T-helper 1 cell treated with Interleukin-12 subunit alpha and Interleukin-12 subunit beta and Interleukin-4 antibody, amounts not matched to agents 30 μg/mL and 1 μg/mL, for 36 hours (primary cell): ENCODE results near the gene RELT.

ENCODE experiments used
- H3K27ac Mint-ChIP-seq: one replicate; pipeline ENCODE4 v1.8.0; 2021; ENCODE audit warnings: mild to moderate bottlenecking, mixed read lengths
- H3K27me3 Mint-ChIP-seq: one replicate; pipeline ENCODE4 v1.8.0; 2021; ENCODE audit warnings: low read depth, mixed read lengths
- H3K36me3 Mint-ChIP-seq: one replicate; pipeline ENCODE4 v1.8.0; 2021; ENCODE audit warnings: low read depth, mixed read lengths
- H3K4me1 Mint-ChIP-seq: one replicate; pipeline ENCODE4 v1.8.0; 2021; ENCODE audit warnings: low read depth, mixed read lengths
- H3K4me3 Mint-ChIP-seq: one replicate; pipeline ENCODE4 v1.8.0; 2021; ENCODE audit warnings: mild to moderate bottlenecking, moderate library complexity, mixed read lengths
- H3K9me3 Mint-ChIP-seq: one replicate; pipeline ENCODE4 v1.8.0; 2021; ENCODE audit warnings: mixed read lengths

RELT gene

DNA sequence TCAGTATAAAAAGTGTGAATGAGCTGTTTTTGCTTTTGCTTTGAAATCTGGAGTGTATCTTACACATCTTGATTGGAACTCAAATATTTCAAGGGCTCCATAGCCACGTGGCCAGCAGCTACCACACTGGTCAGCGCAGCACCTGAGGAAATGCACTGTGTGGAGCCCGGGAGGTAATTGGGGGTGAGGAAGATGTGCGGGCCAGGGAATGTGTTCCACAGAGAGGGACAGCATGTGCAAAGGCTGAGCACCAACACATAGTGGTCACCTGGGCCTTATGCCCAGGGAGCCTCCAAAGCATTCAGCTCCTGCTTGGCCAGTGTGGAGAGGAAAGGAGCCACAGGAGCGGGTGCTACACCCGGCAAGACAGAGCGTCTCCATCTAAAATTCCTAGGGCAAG, 20.8 kb downstream of the RELT start:
- Mint-ChIP-seq H3K36me3 (peaks cover 17% of the 10 kb centered on the region), H3K9me3 (no peaks in the 10 kb centered on the region), H3K4me1 (peaks cover 4% of the 10 kb centered on the region), H3K27ac (no peak overlapping the region), H3K27me3 (no peaks in the 10 kb centered on the region), H3K4me3 (no peak overlapping the region)

DNA sequence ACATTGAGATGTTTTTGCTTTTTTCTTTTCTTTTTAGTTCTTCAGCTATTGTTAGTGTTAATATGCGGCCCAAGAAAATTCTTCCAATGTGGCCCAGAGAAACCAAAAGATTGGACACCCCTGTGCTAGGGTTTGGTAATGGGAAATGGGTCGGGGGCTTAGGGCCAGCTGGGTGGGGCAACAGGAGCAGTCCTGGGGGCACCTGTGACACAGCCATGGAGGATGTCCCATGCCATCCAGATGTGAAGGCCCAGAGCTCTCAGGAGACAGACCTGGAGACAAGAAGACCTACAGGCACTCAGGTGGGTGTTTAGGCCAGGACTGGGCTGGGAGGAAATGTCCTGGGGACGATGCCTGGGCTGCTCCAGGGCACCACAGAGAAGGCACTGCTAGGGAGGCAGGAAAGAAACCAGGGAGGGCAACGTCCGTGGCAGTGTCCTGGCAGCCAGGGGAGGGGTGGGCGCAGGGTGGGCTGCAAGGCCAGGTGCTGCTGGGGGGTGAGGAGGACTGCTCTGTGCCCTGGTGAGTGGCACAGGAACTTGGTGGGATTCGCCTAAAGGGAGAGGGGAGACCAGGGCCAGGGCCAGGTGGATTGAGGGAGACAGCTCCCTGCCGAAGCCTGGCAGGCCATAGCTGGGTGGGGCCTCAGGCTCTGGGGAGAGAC, 21.4 kb downstream of the RELT start:
- Mint-ChIP-seq H3K9me3 (no peaks in the 10 kb centered on the region), H3K36me3 (peaks cover 17% of the 10 kb centered on the region), H3K27me3 (no peaks in the 10 kb centered on the region), H3K4me1 (peaks cover 4% of the 10 kb centered on the region), H3K27ac (no peak overlapping the region), H3K4me3 (no peak overlapping the region)

DNA sequence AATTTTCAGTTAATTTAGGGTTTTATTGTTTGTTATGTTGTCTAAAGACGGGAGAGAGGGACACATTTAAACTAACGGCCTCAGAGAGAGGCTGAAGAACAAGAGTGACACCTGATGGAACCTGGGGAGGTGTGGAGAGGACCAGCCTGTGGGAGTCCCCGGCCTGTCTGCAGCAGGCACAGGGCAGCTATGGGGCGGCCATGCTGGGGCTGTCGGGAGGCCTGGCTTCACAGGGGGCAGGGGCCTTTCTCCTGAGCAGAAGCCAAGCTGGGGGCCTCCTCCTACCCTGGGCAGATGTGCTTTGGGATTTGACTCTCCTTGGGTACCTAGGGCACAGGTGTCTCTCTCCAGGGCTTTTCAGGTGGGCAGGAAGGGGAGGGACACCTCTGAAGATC, 21.9 kb downstream of the RELT start:
- Mint-ChIP-seq H3K9me3 (no peaks in the 10 kb centered on the region), H3K27me3 (no peaks in the 10 kb centered on the region), H3K27ac (no peak overlapping the region), H3K4me1 (peaks cover 4% of the 10 kb centered on the region), H3K36me3 (peaks cover 17% of the 10 kb centered on the region), H3K4me3 (no peak overlapping the region)

DNA sequence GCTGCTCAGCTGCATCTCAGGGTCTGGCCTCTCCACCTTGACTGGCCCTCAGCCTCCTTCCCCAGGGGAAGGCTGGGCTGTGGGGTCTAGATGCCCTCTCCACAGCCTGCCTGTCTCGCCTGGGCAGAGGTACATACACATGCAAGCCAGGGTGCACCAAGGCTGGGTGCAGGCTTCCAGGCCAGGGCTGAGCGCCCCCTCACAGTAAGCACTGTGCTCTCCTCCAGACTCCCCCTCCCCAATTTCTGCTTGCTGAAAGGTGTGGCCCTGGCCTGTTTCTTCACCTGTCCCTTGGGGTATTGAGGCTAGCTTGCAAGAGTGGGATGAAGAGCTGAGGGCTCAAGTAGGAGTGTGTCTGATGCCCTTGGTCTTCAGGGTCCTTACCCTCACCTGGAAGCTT, 22.5 kb downstream of the RELT start:
- peaks cover 4% of the 10 kb centered on the region for H3K4me1 Mint-ChIP-seq
- no peaks in the 10 kb centered on the region for H3K9me3 Mint-ChIP-seq
- peaks cover 14% of the 10 kb centered on the region for H3K36me3 Mint-ChIP-seq
- H3K27me3 Mint-ChIP-seq = no peaks in the 10 kb centered on the region
- no peak overlapping the region for H3K4me3 Mint-ChIP-seq
- no peak overlapping the region for H3K27ac Mint-ChIP-seq

DNA sequence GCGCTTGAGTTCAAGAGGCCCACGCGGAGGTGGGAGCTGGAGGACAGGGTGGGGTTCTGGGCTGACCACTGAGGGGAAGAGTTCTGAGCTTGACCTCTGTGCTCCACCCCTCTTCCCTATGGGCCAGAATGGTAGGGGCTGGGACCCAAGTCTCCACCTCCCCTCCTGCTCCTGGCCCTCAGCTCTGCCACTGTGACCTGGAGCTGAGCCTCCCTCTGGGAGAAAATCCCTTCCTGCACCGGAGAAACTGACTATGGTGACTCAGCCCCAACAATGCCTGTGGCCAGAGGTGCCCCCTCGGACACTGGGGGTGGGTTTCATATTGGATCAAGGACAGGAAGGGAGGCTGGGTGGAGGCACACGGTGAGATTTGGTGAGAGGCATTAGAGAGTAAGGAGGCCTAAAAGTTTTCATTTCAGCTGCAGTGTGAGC, 23.0 kb downstream of the RELT start:
- no peak overlapping the region for H3K27ac Mint-ChIP-seq
- peaks cover 14% of the 10 kb centered on the region for H3K36me3 Mint-ChIP-seq
- H3K27me3 Mint-ChIP-seq = no peaks in the 10 kb centered on the region
- H3K4me1 Mint-ChIP-seq = peaks cover 4% of the 10 kb centered on the region
- H3K4me3 Mint-ChIP-seq = no peak overlapping the region
- H3K9me3 Mint-ChIP-seq = no peaks in the 10 kb centered on the region

DNA sequence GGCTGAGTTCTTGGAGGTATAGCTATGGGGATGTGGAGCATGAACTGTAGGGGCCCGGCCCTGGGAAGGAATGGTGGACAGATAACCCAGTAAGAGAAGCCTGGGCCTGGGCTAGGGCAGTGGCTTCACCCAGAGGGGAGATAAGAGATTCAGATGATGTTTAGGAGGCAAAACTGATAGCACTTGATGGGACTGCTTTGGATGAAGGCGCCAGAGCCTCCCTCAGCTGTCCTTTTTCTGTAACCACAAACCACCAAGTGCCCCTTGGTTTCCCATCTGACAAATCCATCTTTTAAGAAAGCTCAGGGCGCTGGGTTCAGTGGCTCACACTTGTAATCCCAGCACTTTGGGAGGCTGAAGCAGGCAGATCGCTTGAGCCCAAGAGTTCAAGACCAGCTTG, 23.4 kb downstream of the RELT start:
- Mint-ChIP-seq H3K27me3 (no peaks in the 10 kb centered on the region), H3K4me1 (peaks cover 4% of the 10 kb centered on the region), H3K27ac (no peak overlapping the region), H3K4me3 (no peak overlapping the region), H3K36me3 (peaks cover 14% of the 10 kb centered on the region), H3K9me3 (no peaks in the 10 kb centered on the region)

DNA sequence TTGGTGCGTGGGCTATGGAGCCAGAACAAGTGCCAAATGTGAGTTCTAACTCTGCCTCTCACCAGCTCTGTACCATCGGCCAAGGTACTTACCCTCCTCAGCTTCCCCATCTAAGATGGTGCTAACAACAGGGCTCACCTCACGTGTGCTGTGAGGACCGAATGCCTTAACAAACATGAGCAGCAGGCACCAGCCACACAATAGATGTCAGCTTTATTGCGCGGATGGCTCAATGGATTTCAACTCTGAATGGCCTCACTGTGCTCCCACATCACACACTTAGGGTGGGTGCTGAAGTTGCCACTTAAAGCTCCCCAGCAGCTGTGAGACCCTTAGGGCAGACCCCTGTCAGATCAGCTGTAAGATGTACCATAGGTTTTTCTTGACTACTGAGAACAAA, 24.1 kb downstream of the RELT start:
- Mint-ChIP-seq H3K4me3 (no peak overlapping the region), H3K4me1 (peaks cover 4% of the 10 kb centered on the region), H3K27ac (peak overlapping the region; percentile 39), H3K27me3 (no peaks in the 10 kb centered on the region), H3K36me3 (peaks cover 14% of the 10 kb centered on the region), H3K9me3 (no peaks in the 10 kb centered on the region)

DNA sequence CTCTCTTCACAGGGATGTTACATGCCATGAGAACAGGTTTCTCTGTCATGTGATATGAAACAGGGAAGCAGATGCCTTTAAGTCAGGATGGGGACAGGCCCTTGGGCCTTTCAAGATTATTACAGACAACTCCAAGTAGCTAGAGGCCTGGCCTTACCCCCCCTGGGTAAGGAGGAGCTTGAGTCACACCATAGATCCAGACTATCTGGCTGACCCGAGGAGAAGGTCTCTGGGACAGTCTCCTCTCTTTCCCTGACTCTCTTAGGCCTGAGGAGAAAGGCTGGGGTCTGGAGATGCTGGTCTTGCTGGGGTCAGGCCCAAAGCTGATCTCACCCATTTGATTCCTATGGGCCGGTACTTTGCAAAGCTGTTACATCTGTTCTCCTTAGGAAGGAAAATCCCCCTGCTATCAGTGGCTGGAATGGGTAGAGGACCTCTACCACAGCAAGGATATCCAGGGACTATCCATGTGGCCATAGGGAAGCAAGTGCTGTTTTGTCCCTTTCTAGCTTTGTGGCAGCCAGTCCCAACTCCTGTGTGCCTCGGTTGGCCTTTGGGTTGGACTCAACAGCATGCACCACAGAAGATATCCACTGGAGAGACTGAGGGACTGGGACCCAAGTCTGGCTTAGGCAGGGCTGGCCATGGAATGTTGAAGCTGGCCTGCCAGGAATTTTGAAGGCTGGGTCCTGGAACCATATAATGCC, 25.2 kb downstream of the RELT start:
- Mint-ChIP-seq H3K27me3 (no peaks in the 10 kb centered on the region), H3K9me3 (no peaks in the 10 kb centered on the region), H3K4me1 (peaks cover 4% of the 10 kb centered on the region), H3K4me3 (no peak overlapping the region), H3K36me3 (peaks cover 14% of the 10 kb centered on the region), H3K27ac (no peak overlapping the region)

DNA sequence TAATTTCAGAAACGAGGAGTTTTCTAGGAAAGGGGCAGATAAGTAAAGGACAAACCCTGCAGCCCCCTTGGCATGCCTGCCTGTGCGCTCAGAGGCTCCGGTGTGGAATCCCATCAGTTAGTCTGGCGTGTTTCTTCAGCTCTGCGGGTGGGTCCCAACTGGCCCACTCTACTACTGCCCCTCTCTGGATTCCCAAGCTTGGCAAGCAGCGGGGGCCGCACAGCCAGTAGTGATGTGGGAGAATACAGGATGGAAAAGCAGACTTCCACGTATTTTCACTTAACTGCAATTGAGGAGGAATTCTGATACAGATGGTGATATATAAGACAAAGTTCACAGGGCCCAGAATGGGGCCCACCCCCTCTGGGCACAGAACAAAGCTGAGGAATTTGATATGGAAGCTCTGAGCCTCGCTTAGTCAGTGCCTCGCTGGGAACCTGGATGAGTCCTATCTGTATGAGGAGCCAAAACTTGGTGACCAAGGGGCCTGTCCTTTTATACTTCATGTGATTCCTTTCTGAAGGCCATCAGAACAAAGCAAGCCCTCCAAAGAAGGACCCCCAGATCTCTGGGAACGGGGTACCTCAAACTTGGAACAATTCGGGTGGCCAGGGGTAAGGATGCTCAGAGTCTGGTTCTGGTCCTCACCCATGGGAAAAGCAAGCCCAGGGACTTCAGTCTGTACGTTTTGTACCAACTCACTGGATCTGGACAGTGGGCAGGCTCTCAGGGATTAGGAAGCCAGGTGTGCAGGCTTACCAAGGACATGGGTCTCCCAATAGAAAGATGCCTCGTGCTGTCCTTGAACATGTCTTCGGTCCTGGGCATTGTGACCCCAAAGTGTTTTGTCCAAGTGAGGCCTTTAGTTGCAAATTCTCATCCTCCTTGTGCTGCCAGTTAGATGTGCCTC, 26.0 kb downstream of the RELT start:
- no peaks in the 10 kb centered on the region for H3K27me3 Mint-ChIP-seq
- H3K4me3 Mint-ChIP-seq = no peak overlapping the region
- no peak overlapping the region for H3K27ac Mint-ChIP-seq
- H3K36me3 Mint-ChIP-seq = peaks cover 8% of the 10 kb centered on the region
- no peaks in the 10 kb centered on the region for H3K9me3 Mint-ChIP-seq
- H3K4me1 Mint-ChIP-seq = peaks cover 4% of the 10 kb centered on the region

DNA sequence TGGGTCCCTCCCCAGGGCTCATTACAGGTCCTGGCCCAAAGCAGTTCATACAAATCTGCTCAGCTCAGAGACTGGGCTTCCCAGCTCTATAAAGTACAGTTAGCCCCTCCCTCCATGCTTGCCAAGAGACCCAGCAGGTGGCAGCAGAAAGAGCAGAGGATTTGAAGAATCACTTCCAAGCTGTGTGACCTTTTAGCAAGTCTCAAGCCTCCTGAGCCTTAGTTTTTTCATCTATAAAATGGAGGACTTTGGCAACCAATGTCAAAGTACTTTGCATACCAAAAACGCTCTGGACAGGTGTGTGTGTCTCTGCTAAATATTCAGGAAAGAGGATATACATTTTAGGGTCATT, 26.6 kb downstream of the RELT start:
- H3K27me3 Mint-ChIP-seq = no peaks in the 10 kb centered on the region
- no peak overlapping the region for H3K27ac Mint-ChIP-seq
- no peak overlapping the region for H3K4me3 Mint-ChIP-seq
- H3K36me3 Mint-ChIP-seq = peaks cover 8% of the 10 kb centered on the region
- peaks cover 4% of the 10 kb centered on the region for H3K4me1 Mint-ChIP-seq
- no peaks in the 10 kb centered on the region for H3K9me3 Mint-ChIP-seq

DNA sequence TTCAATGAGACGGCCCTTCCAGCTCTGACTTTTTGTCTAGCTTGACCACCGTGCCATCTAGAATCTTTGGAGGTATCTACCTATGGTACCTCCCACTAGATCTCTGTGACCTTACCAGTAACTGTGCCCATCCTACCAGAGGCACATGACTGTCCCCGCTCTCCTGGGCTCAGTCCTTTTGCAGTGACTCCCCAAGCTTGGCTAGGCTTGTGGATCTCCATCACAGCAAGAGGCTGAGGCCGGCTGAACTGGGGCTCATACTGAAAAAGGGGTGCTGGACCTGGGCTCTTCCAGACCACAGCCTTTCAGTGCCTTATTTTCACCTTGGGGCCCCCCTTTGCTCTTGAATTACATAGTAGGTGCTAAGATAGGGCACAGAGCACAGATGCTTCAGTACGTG, 27.3 kb downstream of the RELT start:
- peaks cover 11% of the 10 kb centered on the region for H3K36me3 Mint-ChIP-seq
- no peaks in the 10 kb centered on the region for H3K27me3 Mint-ChIP-seq
- H3K4me3 Mint-ChIP-seq = no peak overlapping the region
- H3K4me1 Mint-ChIP-seq = peaks cover 4% of the 10 kb centered on the region
- no peaks in the 10 kb centered on the region for H3K9me3 Mint-ChIP-seq
- H3K27ac Mint-ChIP-seq = peak overlapping the region; percentile 55

DNA sequence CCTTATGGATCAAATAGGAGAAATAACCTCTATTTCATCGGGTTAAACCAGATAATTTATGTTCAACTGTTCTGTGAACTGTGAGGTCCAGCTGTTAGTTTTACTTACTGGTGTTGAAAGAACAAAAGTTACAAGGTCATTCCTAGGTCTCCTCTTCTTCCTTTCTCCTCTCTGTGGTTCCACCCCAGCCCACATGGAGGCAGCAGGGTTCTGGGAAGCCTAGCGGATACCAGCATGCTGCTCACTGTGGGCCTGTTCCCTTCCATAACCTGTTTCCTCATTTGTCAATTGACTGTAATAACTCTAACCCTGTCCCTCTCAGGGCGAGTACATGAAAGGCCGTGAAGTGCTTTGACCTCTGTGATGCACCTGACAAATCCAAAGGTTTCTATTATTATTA, 27.8 kb downstream of the RELT start:
- H3K27ac Mint-ChIP-seq = no peak overlapping the region
- no peaks in the 10 kb centered on the region for H3K27me3 Mint-ChIP-seq
- H3K9me3 Mint-ChIP-seq = no peaks in the 10 kb centered on the region
- H3K4me1 Mint-ChIP-seq = peaks cover 4% of the 10 kb centered on the region
- peaks cover 15% of the 10 kb centered on the region for H3K36me3 Mint-ChIP-seq
- H3K4me3 Mint-ChIP-seq = no peak overlapping the region

DNA sequence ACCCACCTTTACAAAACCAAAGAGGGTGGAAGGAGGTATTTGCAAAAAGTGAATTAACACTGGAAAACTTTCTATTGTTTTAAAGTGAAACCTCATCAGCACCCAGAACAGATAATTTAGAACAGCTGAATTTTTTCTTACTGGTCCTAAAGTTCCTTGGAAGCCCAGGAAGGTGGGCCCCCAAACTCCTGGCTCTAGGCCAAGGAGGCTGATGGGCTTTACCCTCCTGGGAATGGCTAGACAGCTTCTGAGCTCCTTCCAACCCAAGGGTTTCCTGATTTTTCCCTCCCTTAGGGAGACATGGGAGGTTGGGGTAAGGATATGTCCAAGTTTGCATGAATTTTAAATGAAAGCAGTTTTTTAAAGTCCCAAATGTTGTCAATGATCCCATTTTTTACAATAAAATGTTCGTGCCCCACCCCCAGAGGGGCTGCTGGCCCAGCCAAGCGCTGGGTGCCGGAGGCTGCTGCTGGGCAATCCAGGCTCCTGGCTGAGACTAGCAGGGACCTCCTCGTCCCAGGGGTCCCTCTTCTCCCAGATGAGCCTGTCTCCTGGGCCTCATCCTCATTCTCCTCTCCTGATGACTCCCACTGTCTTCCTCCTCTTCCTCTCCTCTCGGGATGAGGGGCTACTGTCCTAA, 28.4 kb downstream of the RELT start:
- peaks cover 19% of the 10 kb centered on the region for H3K36me3 Mint-ChIP-seq
- H3K4me3 Mint-ChIP-seq = no peak overlapping the region
- no peaks in the 10 kb centered on the region for H3K9me3 Mint-ChIP-seq
- H3K27me3 Mint-ChIP-seq = no peaks in the 10 kb centered on the region
- H3K4me1 Mint-ChIP-seq = peaks cover 2% of the 10 kb centered on the region
- no peak overlapping the region for H3K27ac Mint-ChIP-seq

DNA sequence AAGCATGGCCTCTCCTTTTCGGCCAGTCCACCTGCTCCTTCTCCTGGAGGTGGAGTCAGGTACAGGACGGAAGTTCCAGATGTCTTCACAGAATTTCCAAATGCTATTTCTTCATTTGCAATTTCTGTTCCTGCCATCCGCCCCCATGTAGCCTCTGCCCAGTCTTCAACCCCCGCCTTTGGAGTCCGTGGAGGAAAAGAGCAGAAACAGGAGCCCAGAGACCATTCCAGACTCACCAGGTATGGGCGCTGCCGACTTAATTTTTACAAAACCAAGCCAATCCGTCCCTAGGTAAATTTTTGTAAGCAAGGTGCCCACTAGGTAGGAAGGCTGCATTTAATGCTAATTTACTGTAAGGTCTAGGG, 28.9 kb downstream of the RELT start:
- Mint-ChIP-seq H3K9me3 (no peaks in the 10 kb centered on the region), H3K4me1 (peaks cover 2% of the 10 kb centered on the region), H3K27me3 (no peaks in the 10 kb centered on the region), H3K36me3 (peaks cover 21% of the 10 kb centered on the region), H3K27ac (no peak overlapping the region), H3K4me3 (no peak overlapping the region)
